Measurements from ENCODE around the gene CDAN1.
"Not testable (repeated sequence)": the region's sequence is repeated elsewhere in the genome, so short reads cannot be mapped to it uniquely, and the experiment has no call there.

DNA sequence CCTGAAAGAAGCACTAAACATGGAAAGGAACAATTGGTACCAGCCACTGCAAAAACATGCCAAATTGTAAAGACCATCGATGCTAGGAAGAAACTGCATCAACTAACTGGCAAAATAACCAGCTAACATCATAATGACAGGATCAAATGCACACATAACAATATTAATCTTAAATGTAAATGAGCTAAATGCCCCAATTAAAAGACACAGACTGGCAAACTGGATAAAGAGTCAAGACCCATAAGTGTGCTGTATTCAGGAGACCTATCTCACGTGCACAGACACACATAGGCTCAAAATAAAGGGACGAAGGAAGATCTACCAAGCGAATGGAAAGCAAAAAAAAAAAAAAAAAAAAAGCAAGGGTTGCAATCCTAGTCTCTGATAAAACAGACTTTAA, 29.2 kb upstream of the CDAN1 start:
- TF ChIP-seq, protein P1, sequence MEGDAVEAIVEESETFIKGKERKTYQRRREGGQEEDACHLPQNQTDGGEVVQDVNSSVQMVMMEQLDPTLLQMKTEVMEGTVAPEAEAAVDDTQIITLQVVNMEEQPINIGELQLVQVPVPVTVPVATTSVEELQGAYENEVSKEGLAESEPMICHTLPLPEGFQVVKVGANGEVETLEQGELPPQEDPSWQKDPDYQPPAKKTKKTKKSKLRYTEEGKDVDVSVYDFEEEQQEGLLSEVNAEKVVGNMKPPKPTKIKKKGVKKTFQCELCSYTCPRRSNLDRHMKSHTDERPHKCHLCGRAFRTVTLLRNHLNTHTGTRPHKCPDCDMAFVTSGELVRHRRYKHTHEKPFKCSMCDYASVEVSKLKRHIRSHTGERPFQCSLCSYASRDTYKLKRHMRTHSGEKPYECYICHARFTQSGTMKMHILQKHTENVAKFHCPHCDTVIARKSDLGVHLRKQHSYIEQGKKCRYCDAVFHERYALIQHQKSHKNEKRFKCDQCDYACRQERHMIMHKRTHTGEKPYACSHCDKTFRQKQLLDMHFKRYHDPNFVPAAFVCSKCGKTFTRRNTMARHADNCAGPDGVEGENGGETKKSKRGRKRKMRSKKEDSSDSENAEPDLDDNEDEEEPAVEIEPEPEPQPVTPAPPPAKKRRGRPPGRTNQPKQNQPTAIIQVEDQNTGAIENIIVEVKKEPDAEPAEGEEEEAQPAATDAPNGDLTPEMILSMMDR (IDR thresholded peaks at IDR 0.05), result not testable (repeated sequence)
- not testable (repeated sequence) for TF ChIP-seq POLR2A (IDR thresholded peaks at IDR 0.05)
